Measurements from ENCODE around the gene PSMA4. TPM values are rescaled to one million over a fixed set of nuclear protein-coding genes. Genes with fewer than 3 reads are reported as not detected.

Gene PSMA4
- total and polyA plus RNA-seq, 10 of the 15 experiments (the other 5 are each of a cell fraction or from before 2014, with no cell fraction given): 210 to 1,221 (median 546) TPM

DNA sequence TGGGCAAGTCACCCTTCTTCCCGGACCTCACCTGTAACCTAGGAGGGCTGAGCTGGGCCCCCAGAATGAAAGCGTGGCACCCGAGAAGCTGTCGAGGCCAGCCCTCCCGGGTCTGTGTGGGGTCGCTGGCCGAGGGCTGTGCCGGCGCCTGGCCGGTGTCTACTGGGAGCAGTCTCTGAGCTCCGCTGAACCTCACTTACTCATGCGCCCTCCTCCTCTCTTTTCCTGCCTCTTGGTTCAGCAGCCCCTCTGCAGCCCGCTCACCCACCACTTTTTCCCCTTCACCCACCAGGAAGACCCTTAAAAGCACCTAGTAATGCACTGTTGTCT lies 32.4 kb upstream of the PSMA4 start:
- no peak overlapping the region for H3K27ac ChIP-seq (ENCODE audit: control insufficient read depth, insufficient read depth)
- ChIA-PET CTCF (interaction anchor here (1.6 kb wide), 1 partner anchor 200 kb away, joined by 4 read pairs; no protein-coding TSS in a partner anchor), RAD21 (ENCODE audit: unreplicated experiment) (no interaction called here), SMC1A (ENCODE audit: uncharacterized antibody, unreplicated experiment) (no interaction called here), POLR2A (no interaction called here)
- H3K4me2 ChIP-seq (ENCODE audit: control insufficient read depth, insufficient read depth): peak overlapping the region; percentile 98
- ATAC-seq (peak; percentile 62), FAIRE-seq (no peak), DNase-seq (ENCODE audit: low read depth, low spot score) (no peak)
- H3K4me1 ChIP-seq (ENCODE audit: control insufficient read depth, insufficient read depth, low read length): no peaks in the 10 kb centered on the region
- H3K4me3 ChIP-seq: peak overlapping the region; percentile 75
- H3K79me2 ChIP-seq (ENCODE audit: control insufficient read depth, insufficient read depth, low read length): no peaks in the 10 kb centered on the region
- in situ Hi-C loops (cut with MboI): no loop called here
- TF ChIP-seq, protein P1, sequence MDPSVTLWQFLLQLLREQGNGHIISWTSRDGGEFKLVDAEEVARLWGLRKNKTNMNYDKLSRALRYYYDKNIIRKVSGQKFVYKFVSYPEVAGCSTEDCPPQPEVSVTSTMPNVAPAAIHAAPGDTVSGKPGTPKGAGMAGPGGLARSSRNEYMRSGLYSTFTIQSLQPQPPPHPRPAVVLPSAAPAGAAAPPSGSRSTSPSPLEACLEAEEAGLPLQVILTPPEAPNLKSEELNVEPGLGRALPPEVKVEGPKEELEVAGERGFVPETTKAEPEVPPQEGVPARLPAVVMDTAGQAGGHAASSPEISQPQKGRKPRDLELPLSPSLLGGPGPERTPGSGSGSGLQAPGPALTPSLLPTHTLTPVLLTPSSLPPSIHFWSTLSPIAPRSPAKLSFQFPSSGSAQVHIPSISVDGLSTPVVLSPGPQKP (IDR thresholded peaks at IDR 0.05; ENCODE audit: low read depth, low read length): no peak
- TF ChIP-seq, protein P2, sequence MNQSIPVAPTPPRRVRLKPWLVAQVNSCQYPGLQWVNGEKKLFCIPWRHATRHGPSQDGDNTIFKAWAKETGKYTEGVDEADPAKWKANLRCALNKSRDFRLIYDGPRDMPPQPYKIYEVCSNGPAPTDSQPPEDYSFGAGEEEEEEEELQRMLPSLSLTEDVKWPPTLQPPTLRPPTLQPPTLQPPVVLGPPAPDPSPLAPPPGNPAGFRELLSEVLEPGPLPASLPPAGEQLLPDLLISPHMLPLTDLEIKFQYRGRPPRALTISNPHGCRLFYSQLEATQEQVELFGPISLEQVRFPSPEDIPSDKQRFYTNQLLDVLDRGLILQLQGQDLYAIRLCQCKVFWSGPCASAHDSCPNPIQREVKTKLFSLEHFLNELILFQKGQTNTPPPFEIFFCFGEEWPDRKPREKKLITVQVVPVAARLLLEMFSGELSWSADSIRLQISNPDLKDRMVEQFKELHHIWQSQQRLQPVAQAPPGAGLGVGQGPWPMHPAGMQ (IDR thresholded peaks at IDR 0.05; ENCODE audit: borderline replicate concordance): no peak
- TF ChIP-seq RB1 (IDR thresholded peaks at IDR 0.05; ENCODE audit: borderline replicate concordance) (no peak), ESRRA (IDR thresholded peaks at IDR 0.05; ENCODE audit: low read length) (no peak), SREBF1 (IDR thresholded peaks at IDR 0.05; ENCODE audit: low read length) (no peak), NBN (IDR thresholded peaks at IDR 0.05) (no peak), ZSCAN29 (IDR thresholded peaks at IDR 0.05) (no peak), SMAD5 (IDR thresholded peaks at IDR 0.05; ENCODE audit: low read depth) (no peak), BRCA1 (IDR thresholded peaks at IDR 0.05; ENCODE audit: low read depth, low read length) (no peak), FOXK2 (IDR thresholded peaks at IDR 0.05) (no peak), TAF1 (IDR thresholded peaks at IDR 0.05; ENCODE audit: borderline replicate concordance, low read depth, low read length) (no peak), ATF7 (IDR thresholded peaks at IDR 0.05; ENCODE audit: low read depth) (no peak), STAT1 (conservative IDR thresholded peaks at IDR 0.05) (no peak), SMC3 (IDR thresholded peaks at IDR 0.05; ENCODE audit: borderline replicate concordance, low read length) (no peak), YY1 (IDR thresholded peaks at IDR 0.05; ENCODE audit: low read depth, low read length) (no peak), CHD2 (IDR thresholded peaks at IDR 0.05; ENCODE audit: borderline replicate concordance, low read depth, low read length) (no peak), ZNF274 (IDR thresholded peaks at IDR 0.05; ENCODE audit: insufficient read depth, insufficient read length) (no peak), MEF2B (IDR thresholded peaks at IDR 0.05; ENCODE audit: partially characterized antibody, poor library complexity, severe bottlenecking) (no peak)
- TF ChIP-seq, protein P3, sequence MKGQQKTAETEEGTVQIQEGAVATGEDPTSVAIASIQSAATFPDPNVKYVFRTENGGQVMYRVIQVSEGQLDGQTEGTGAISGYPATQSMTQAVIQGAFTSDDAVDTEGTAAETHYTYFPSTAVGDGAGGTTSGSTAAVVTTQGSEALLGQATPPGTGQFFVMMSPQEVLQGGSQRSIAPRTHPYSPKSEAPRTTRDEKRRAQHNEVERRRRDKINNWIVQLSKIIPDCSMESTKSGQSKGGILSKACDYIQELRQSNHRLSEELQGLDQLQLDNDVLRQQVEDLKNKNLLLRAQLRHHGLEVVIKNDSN (IDR thresholded peaks at IDR 0.05; ENCODE audit: borderline replicate concordance, extremely low read length, insufficient read depth, low read depth, low read length): no peak
- TF ChIP-seq, protein P4, sequence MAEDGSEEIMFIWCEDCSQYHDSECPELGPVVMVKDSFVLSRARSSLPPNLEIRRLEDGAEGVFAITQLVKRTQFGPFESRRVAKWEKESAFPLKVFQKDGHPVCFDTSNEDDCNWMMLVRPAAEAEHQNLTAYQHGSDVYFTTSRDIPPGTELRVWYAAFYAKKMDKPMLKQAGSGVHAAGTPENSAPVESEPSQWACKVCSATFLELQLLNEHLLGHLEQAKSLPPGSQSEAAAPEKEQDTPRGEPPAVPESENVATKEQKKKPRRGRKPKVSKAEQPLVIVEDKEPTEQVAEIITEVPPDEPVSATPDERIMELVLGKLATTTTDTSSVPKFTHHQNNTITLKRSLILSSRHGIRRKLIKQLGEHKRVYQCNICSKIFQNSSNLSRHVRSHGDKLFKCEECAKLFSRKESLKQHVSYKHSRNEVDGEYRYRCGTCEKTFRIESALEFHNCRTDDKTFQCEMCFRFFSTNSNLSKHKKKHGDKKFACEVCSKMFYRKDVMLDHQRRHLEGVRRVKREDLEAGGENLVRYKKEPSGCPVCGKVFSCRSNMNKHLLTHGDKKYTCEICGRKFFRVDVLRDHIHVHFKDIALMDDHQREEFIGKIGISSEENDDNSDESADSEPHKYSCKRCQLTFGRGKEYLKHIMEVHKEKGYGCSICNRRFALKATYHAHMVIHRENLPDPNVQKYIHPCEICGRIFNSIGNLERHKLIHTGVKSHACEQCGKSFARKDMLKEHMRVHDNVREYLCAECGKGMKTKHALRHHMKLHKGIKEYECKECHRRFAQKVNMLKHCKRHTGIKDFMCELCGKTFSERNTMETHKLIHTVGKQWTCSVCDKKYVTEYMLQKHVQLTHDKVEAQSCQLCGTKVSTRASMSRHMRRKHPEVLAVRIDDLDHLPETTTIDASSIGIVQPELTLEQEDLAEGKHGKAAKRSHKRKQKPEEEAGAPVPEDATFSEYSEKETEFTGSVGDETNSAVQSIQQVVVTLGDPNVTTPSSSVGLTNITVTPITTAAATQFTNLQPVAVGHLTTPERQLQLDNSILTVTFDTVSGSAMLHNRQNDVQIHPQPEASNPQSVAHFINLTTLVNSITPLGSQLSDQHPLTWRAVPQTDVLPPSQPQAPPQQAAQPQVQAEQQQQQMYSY (CRISPR knock-in tag; IDR thresholded peaks at IDR 0.05): no peak
- intact Hi-C loops (cut with micrococcal nuclease; ENCODE audit: unreplicated experiment): no loop called here
- no peaks in the 10 kb centered on the region for H4K20me1 ChIP-seq (ENCODE audit: control insufficient read depth, insufficient read depth)
- 11% methylated on average over 13 of the region's 13 CpGs for WGBS (ENCODE audit: insufficient coverage, insufficient replicate concordance, low lambda C conversion rate, missing lambda C conversion rate)
- H3K27me3 ChIP-seq (replicated peaks in 1 of 2; ENCODE audit: control insufficient read depth in 2 of 2, insufficient read depth in 2 of 2, low read length in 1 of 2): no peaks in the 10 kb centered on the region
- H2AFZ ChIP-seq (ENCODE audit: control insufficient read depth, low read depth, low read length): peak overlapping the region; percentile 48
- H3K9ac ChIP-seq (ENCODE audit: control insufficient read depth, insufficient read depth, low read length): peak overlapping the region; percentile 50
- no peaks in the 10 kb centered on the region for H3K9me3 ChIP-seq (replicated peaks; ENCODE audit: control insufficient read depth, insufficient read depth, low read length)
- BruUV-seq (replicated peaks): no TSS peak
- no peaks in the 10 kb centered on the region for H3K36me3 ChIP-seq (ENCODE audit: control insufficient read depth in 2 of 2, insufficient read depth in 2 of 2, low read length in 1 of 2)
